Activated CD4-positive, CD25-positive, alpha-beta regulatory T cell treated with anti-CD3 and anti-CD28 coated beads, Interleukin-2, amount 50 U/mL, for 16 hours (primary cell): ENCODE data around the gene ALX1.

Experiments used
- DNase-seq: peaks from one replicate; pipeline ENCODE4 v3.0.0-alpha.2; 2020; ENCODE audit warnings: low read depth, low spot score

ALX1 gene

GRCh38 chr12:85280165-85280983 is at the start of gene ALX1:
Gene ALX1, plus strand, starts transcription at chr12:85280220. Its CDS starts 42 bp downstream, at chr12:85280262.
- no peak for DNase-seq

GRCh38 chr12:85237327-85237726 is 42.7 kb upstream of the ALX1 start:
- no peak for DNase-seq

GRCh38 chr12:85244561-85244960 is 35.5 kb upstream of the ALX1 start:
- no peak for DNase-seq

- DNase-seq, result no peak
Observed at GRCh38 chr12:85253853-85254252, 26.2 kb upstream of the ALX1 start.

GRCh38 chr12:85257671-85258070 is 22.3 kb upstream of the ALX1 start:
- DNase-seq, result no peak

GRCh38 chr12:85260447-85260846 is 19.6 kb upstream of the ALX1 start:
- no peak for DNase-seq

GRCh38 chr12:85260896-85261295 is 19.1 kb upstream of the ALX1 start:
- no peak for DNase-seq

- DNase-seq, result no peak
Observed at GRCh38 chr12:85266356-85266755, 13.7 kb upstream of the ALX1 start.

- no peak for DNase-seq
Observed at GRCh38 chr12:85273381-85274314, 6.4 kb upstream of the ALX1 start.

GRCh38 chr12:85274315-85274651 is 5.7 kb upstream of the ALX1 start:
- DNase-seq, result no peak

- DNase-seq, result no peak
Observed at GRCh38 chr12:85275374-85275773, 4.6 kb upstream of the ALX1 start.

- no peak for DNase-seq
Observed at GRCh38 chr12:85277191-85277590, 2.8 kb upstream of the ALX1 start.

- DNase-seq, result no peak
Observed at GRCh38 chr12:85277900-85278597, 2.0 kb upstream of the ALX1 start.

- DNase-seq, result no peak
Observed at GRCh38 chr12:85278598-85279448, 1.2 kb upstream of the ALX1 start.

- DNase-seq, result no peak
Observed at GRCh38 chr12:85279449-85280164, 413 bp upstream of the ALX1 start.

GRCh38 chr12:85280984-85281630 is 1.1 kb downstream of the ALX1 start:
- no peak for DNase-seq

- DNase-seq, result no peak
Observed at GRCh38 chr12:85281636-85282312, 1.8 kb downstream of the ALX1 start.

GRCh38 chr12:85283560-85283959 is 3.5 kb downstream of the ALX1 start:
- no peak for DNase-seq

- no peak for DNase-seq
Observed at GRCh38 chr12:85296362-85296761, 16.3 kb downstream of the ALX1 start.
